IMR-90 (cell line): Measurements from ENCODE around the gene USP10. TPM values are rescaled to one million over a fixed set of nuclear protein-coding genes. Genes with fewer than 3 reads are reported as not detected.

Experiments used
- ATAC-seq: fragments of 200-7000 bp; cut with Tn5 transposase; 2 replicates; pipeline ENCODE4 v1.9.1; 2020; ENCODE audit warnings: low read depth, mild to moderate bottlenecking, moderate library complexity
- BruUV-seq: library from RNA; stranded (reverse); fragments of 400-500 nt; replicated peaks from 2 replicates; lab custom pipeline; 2021; lab: Mats Ljungman, UMichigan
- CTCF ChIA-PET: fragments of 300-600 bp; formaldehyde crosslinking; extraction: SDS; loops from one replicate; lab custom pipeline; 2021; ENCODE audit warnings: antibody characterized with exemption; lab: Yijun Ruan, JAX
- POLR2A ChIA-PET: fragments of 300-600 bp; sonication (Branson Sonifier 250); formaldehyde crosslinking; loops from one replicate; lab custom pipeline; 2022; ENCODE audit warnings: antibody characterized with exemption; ENCODE audit not compliant: unreplicated experiment; lab: Charles Lee
- DNase-seq: peaks from one replicate; pipeline ENCODE4 v3.0.0; 2013
- H2AFZ ChIP-seq: replicated peaks from 2 replicates; pipeline ENCODE3; 2013; ENCODE audit warnings: low read length, mild to moderate bottlenecking; ENCODE audit not compliant: poor library complexity
- H2AK5ac ChIP-seq: 2 replicates; pipeline ENCODE4 v1.6.1; 2013; ENCODE audit warnings: low read depth, low read length, inconsistent platforms
- H2AK9ac ChIP-seq: replicated peaks from 2 replicates; pipeline ENCODE3; 2013; ENCODE audit warnings: mild to moderate bottlenecking, low read depth, low read length, moderate library complexity; ENCODE audit not compliant: poor library complexity
- H2BK120ac ChIP-seq: 2 replicates; pipeline ENCODE4 v1.6.1; 2013; ENCODE audit warnings: low read depth, low read length, inconsistent platforms
- H2BK15ac ChIP-seq: 3 replicates; pipeline ENCODE4 v1.6.1; 2013; ENCODE audit warnings: low read depth, low read length, inconsistent platforms
- H2BK20ac ChIP-seq: 2 replicates; pipeline ENCODE4 v1.6.1; 2013; ENCODE audit warnings: low read depth, mild to moderate bottlenecking, inconsistent platforms, low read length, moderate library complexity
- H2BK5ac ChIP-seq: 2 replicates; pipeline ENCODE4 v1.6.1; 2013; ENCODE audit warnings: mild to moderate bottlenecking, low read depth, low read length, inconsistent platforms; ENCODE audit not compliant: poor library complexity, severe bottlenecking
- H3K14ac ChIP-seq: replicated peaks from 2 replicates; pipeline ENCODE4 v1.6.1; 2013; ENCODE audit warnings: low read depth, low read length, inconsistent platforms
- H3K18ac ChIP-seq: 2 replicates; pipeline ENCODE4 v1.6.1; 2013; ENCODE audit warnings: low read depth, low read length, control low read depth
- H3K23ac ChIP-seq: 2 replicates; pipeline ENCODE4 v1.6.1; 2013; ENCODE audit warnings: low read depth, low read length, inconsistent platforms
- H3K27ac ChIP-seq: 2 replicates; pipeline ENCODE4 v1.5.1; 2013; ENCODE audit warnings: mild to moderate bottlenecking, control low read depth, low read length; ENCODE audit not compliant: insufficient read depth
- H3K27me3 ChIP-seq: 2 replicates; pipeline ENCODE4 v1.6.1; 2013; ENCODE audit warnings: low read length; ENCODE audit not compliant: control insufficient read depth, insufficient read depth
- H3K36me3 ChIP-seq: 2 replicates; pipeline ENCODE4 v1.6.1; 2013; ENCODE audit warnings: low read length, mixed read lengths; ENCODE audit not compliant: control insufficient read depth, insufficient read depth
- H3K4ac ChIP-seq: 2 replicates; pipeline ENCODE4 v1.6.1; 2013; ENCODE audit warnings: low read depth, low read length, inconsistent platforms
- H3K4me1 ChIP-seq: 2 replicates; pipeline ENCODE4 v1.6.1; 2013; ENCODE audit warnings: low read length, mixed read lengths; ENCODE audit not compliant: control insufficient read depth, insufficient read depth
- H3K4me2 ChIP-seq: 2 replicates; pipeline ENCODE4 v1.6.1; 2013; ENCODE audit warnings: low read depth, mild to moderate bottlenecking, control low read depth, low read length, moderate library complexity
- H3K4me3 ChIP-seq: 2 replicates; pipeline ENCODE4 v1.5.1; 2013; ENCODE audit warnings: low read depth, mild to moderate bottlenecking, control low read depth, low read length, moderate library complexity; ENCODE audit not compliant: insufficient read depth
- H3K56ac ChIP-seq: 2 replicates; pipeline ENCODE4 v1.6.1; 2013; ENCODE audit warnings: low read length, inconsistent platforms; ENCODE audit not compliant: insufficient read depth; ENCODE audit errors: extremely low read depth
- H3K79me1 ChIP-seq, 2 experiments: 2 replicates each; pipeline ENCODE4 v1.6.1; 2013; ENCODE audit warnings: low read length in 2 of 2, inconsistent platforms in 1 of 2, low read depth in 1 of 2
- H3K9ac ChIP-seq: 2 replicates; pipeline ENCODE4 v1.6.1; 2013; ENCODE audit warnings: low read depth, low read length, control low read depth
- H3K9me1 ChIP-seq: 2 replicates; pipeline ENCODE4 v1.6.1; 2013; ENCODE audit warnings: low read length, inconsistent platforms; ENCODE audit not compliant: insufficient read depth
- H3K9me3 ChIP-seq: 2 replicates; pipeline ENCODE4 v1.6.1; 2013; ENCODE audit warnings: low read length; ENCODE audit not compliant: control insufficient read depth, insufficient read depth
- H4K20me1 ChIP-seq: 2 replicates; pipeline ENCODE4 v1.6.1; 2013; ENCODE audit warnings: low read length, inconsistent platforms; ENCODE audit not compliant: insufficient read depth
- H4K5ac ChIP-seq: 2 replicates; pipeline ENCODE4 v1.6.1; 2013; ENCODE audit warnings: mild to moderate bottlenecking, low read depth, low read length, control low read depth
- H4K8ac ChIP-seq, 2 experiments: 2 replicates each; pipeline ENCODE4 v1.6.1; 2013; ENCODE audit warnings: low read depth in 2 of 2, low read length in 2 of 2, control low read depth in 1 of 2, inconsistent platforms in 1 of 2
- H4K91ac ChIP-seq: 2 replicates; pipeline ENCODE4 v1.6.1; 2013; ENCODE audit warnings: low read depth, low read length, inconsistent platforms; ENCODE audit not compliant: insufficient read depth
- BHLHE40 ChIP-seq: fragments of 150-350 bp; IDR thresholded peaks from 2 replicates; pipeline ENCODE4 v1.6.1; 2016; ENCODE audit warnings: mild to moderate bottlenecking, low read depth, low read length
- CEBPB ChIP-seq: IDR thresholded peaks from 2 replicates; pipeline ENCODE4 v1.6.1; 2012; ENCODE audit warnings: low read depth, low read length, improper control_type of control experiment
- CHD1 ChIP-seq: IDR thresholded peaks from 2 replicates; pipeline ENCODE4 v1.6.1; 2012; ENCODE audit warnings: low read depth, low read length, improper control_type of control experiment
- FOS ChIP-seq: fragments of 150-350 bp; IDR thresholded peaks from 2 replicates; pipeline ENCODE4 v1.6.1; 2016; ENCODE audit warnings: low read depth, low read length
- MAFK ChIP-seq: IDR thresholded peaks from 2 replicates; pipeline ENCODE4 v1.6.1; 2012; ENCODE audit warnings: low read depth, low read length, improper control_type of control experiment
- MAZ ChIP-seq: IDR thresholded peaks from 2 replicates; pipeline ENCODE4 v1.6.1; 2012; ENCODE audit warnings: low read depth, mild to moderate bottlenecking, low read length, improper control_type of control experiment, moderate library complexity, borderline replicate concordance
- MXI1 ChIP-seq: IDR thresholded peaks from 2 replicates; pipeline ENCODE4 v1.6.1; 2012; ENCODE audit warnings: low read depth, mild to moderate bottlenecking, low read length, moderate library complexity, borderline replicate concordance
- NFE2L2 ChIP-seq: fragments of 150-350 bp; IDR thresholded peaks from 2 replicates; pipeline ENCODE4 v1.6.1; 2016; ENCODE audit warnings: low read depth, mild to moderate bottlenecking, low read length
- POLR2A ChIP-seq: IDR thresholded peaks from 2 replicates; pipeline ENCODE4 v1.6.1; 2012; ENCODE audit warnings: mild to moderate bottlenecking, low read depth, low read length
- RAD21 ChIP-seq: IDR thresholded peaks from 2 replicates; pipeline ENCODE4 v1.6.1; 2012; ENCODE audit warnings: low read length, improper control_type of control experiment
- RCOR1 ChIP-seq: IDR thresholded peaks from 2 replicates; pipeline ENCODE4 v1.6.1; 2012; ENCODE audit warnings: mild to moderate bottlenecking, low read length, improper control_type of control experiment; ENCODE audit not compliant: insufficient replicate concordance
- RFX5 ChIP-seq: IDR thresholded peaks from 2 replicates; pipeline ENCODE4 v1.8.0; 2012; ENCODE audit warnings: low read depth, mild to moderate bottlenecking, low read length, moderate library complexity
- SMC3 ChIP-seq: fragments of 150-350 bp; IDR thresholded peaks from 2 replicates; pipeline ENCODE4 v1.6.1; 2016; ENCODE audit warnings: low read depth, mild to moderate bottlenecking, antibody characterized with exemption, low read length, moderate library complexity
- WGBS, 2 experiments: methylation state at CpG; one replicate each; pipeline versions ENCODE4 v1.1.5 to v1.1.7; 2013; ENCODE audit warnings: missing lambda C conversion rate in 2 of 2; ENCODE audit not compliant: insufficient read length in 1 of 2; ENCODE audit errors: extremely low coverage in 2 of 2; 5-methylcytosine and 5-hydroxymethylcytosine counted together
- dilution Hi-C: fragments of 300-500 bp; cut with HindIII; formaldehyde crosslinking; loops from one replicate; pipeline ENCODE4 v1.14.3; 2018; ENCODE audit warnings: low sequenced_read_pairs; ENCODE audit not compliant: unreplicated experiment
- in situ Hi-C: fragments of 300-500 bp; cut with MboI; formaldehyde crosslinking; loops from 3 replicates; pipeline ENCODE4 v1.14.3; 2019; ENCODE audit warnings: low sequenced_read_pairs, inconsistent platforms, mixed read lengths
- intact Hi-C: fragments of 100-400 bp; cut with micrococcal nuclease; formaldehyde crosslinking; loops from 2 replicates; pipeline ENCODE4 v1.10.0; 2022
- polyA plus RNA-seq, 3 experiments: library from polyadenylated mRNA; depleted of rRNA; stranded (reverse); fragments of >200 nt; gene quantifications; 2 replicates each; pipeline ENCODE4 v1.2.3, GENCODE V29; 2012; ENCODE audit warnings: low replicate concordance in 1 of 3
- total RNA-seq: library from RNA; depleted of rRNA; stranded (reverse); fragments of >200 nt; gene quantifications from 2 replicates; pipeline ENCODE4 v1.2.3, GENCODE V29; 2012
- TF ChIP-seq, protein P1 (sequence below): conservative IDR thresholded peaks from 2 replicates; pipeline ENCODE4 v1.5.1; 2012; ENCODE audit warnings: mild to moderate bottlenecking, low read depth, low read length, improper control_type of control experiment
- TF ChIP-seq, protein P2 (sequence below): fragments of 150-350 bp; IDR thresholded peaks from 2 replicates; pipeline ENCODE4 v1.6.1; 2017; ENCODE audit warnings: mild to moderate bottlenecking, antibody characterized with exemption, low read length, low read depth
- TF ChIP-seq, protein P3 (sequence below): fragments of 150-350 bp; IDR thresholded peaks from 2 replicates; pipeline ENCODE4 v1.6.1; 2016; ENCODE audit warnings: low read depth, mild to moderate bottlenecking, low read length, moderate library complexity, borderline replicate concordance

The USP10 gene
- total and polyA plus RNA-seq, 2 of the 4 experiments (the other 2 are of a cell fraction) = 54.3 to 79.0 TPM

DNA sequence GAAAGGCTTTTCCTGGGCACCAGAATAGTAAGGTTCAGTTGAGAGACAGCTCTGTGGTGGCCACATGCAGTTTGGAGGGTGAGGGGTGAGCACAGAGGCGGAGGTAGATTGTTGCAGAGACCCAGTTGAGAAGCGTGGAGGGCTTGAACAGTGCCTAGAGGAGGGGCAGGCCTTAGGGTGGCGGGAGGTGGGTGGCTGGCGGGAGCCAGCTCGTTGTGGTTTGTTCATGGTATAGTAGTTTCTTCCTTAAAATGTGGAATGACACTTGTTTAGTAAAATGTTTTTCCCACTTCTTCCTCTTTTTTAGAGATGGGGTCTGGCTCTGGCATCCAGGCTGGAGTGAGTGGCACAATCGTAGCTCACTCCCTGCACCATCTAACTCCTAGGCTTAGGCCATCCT is 14.2 kb downstream of the USP10 start:
- no peak overlapping the region for H4K91ac ChIP-seq
- TF ChIP-seq MAFK (no peak), POLR2A (no peak), SMC3 (no peak), FOS (no peak), NFE2L2 (no peak), RFX5 (no peak), RAD21 (no peak), BHLHE40 (no peak), CEBPB (no peak), CHD1 (no peak), MAZ (no peak), RCOR1 (no peak), MXI1 (no peak)
- TF ChIP-seq, protein P1, sequence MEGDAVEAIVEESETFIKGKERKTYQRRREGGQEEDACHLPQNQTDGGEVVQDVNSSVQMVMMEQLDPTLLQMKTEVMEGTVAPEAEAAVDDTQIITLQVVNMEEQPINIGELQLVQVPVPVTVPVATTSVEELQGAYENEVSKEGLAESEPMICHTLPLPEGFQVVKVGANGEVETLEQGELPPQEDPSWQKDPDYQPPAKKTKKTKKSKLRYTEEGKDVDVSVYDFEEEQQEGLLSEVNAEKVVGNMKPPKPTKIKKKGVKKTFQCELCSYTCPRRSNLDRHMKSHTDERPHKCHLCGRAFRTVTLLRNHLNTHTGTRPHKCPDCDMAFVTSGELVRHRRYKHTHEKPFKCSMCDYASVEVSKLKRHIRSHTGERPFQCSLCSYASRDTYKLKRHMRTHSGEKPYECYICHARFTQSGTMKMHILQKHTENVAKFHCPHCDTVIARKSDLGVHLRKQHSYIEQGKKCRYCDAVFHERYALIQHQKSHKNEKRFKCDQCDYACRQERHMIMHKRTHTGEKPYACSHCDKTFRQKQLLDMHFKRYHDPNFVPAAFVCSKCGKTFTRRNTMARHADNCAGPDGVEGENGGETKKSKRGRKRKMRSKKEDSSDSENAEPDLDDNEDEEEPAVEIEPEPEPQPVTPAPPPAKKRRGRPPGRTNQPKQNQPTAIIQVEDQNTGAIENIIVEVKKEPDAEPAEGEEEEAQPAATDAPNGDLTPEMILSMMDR = no peak
- TF ChIP-seq, protein P2, sequence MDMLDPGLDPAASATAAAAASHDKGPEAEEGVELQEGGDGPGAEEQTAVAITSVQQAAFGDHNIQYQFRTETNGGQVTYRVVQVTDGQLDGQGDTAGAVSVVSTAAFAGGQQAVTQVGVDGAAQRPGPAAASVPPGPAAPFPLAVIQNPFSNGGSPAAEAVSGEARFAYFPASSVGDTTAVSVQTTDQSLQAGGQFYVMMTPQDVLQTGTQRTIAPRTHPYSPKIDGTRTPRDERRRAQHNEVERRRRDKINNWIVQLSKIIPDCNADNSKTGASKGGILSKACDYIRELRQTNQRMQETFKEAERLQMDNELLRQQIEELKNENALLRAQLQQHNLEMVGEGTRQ = no peak
- TF ChIP-seq, protein P3, sequence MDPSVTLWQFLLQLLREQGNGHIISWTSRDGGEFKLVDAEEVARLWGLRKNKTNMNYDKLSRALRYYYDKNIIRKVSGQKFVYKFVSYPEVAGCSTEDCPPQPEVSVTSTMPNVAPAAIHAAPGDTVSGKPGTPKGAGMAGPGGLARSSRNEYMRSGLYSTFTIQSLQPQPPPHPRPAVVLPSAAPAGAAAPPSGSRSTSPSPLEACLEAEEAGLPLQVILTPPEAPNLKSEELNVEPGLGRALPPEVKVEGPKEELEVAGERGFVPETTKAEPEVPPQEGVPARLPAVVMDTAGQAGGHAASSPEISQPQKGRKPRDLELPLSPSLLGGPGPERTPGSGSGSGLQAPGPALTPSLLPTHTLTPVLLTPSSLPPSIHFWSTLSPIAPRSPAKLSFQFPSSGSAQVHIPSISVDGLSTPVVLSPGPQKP = no peak
- H2AK9ac ChIP-seq = no peak overlapping the region
- intact Hi-C loops = no loop called here
- no peak overlapping the region for H4K8ac ChIP-seq
- peaks cover 9% of the 10 kb centered on the region for H3K4me1 ChIP-seq
- CTCF ChIA-PET = no interaction called here
- in situ Hi-C loops = loop anchor here (25.0 kb wide), 1 partner anchor 427 kb away; the partner anchor contains the start of gene WFDC1
- H3K18ac ChIP-seq = no peak overlapping the region
- no peak overlapping the region for H3K27ac ChIP-seq
- H3K4ac ChIP-seq = no peak overlapping the region
- H2BK15ac ChIP-seq = no peak overlapping the region
- no peak overlapping the region for H3K14ac ChIP-seq
- dilution Hi-C loops = no loop called here
- H2AFZ ChIP-seq = no peak overlapping the region
- H2BK120ac ChIP-seq = no peak overlapping the region
- H3K23ac ChIP-seq = no peak overlapping the region
- no peaks in the 10 kb centered on the region for H3K27me3 ChIP-seq
- ATAC-seq (no peak), DNase-seq (no peak)
- H3K9ac ChIP-seq = no peak overlapping the region
- H3K36me3 ChIP-seq = peaks cover 4% of the 10 kb centered on the region; the same call in 1 of the 2 replicates
- no peak overlapping the region for H2BK20ac ChIP-seq
- H2AK5ac ChIP-seq = no peak overlapping the region
- no peak overlapping the region for H3K4me2 ChIP-seq
- H4K20me1 ChIP-seq = peaks cover 98% of the 10 kb centered on the region
- POLR2A ChIA-PET = no interaction called here
- H2BK5ac ChIP-seq = no peak overlapping the region
- H3K4me3 ChIP-seq = no peak overlapping the region
- no TSS peak for BruUV-seq
- H3K79me1 ChIP-seq = peaks cover 14 to 87% of the 10 kb centered on the region in 2 experiments
- WGBS, 2 experiments = no CpG with 5 or more reads among the region's 6 CpGs
- H4K5ac ChIP-seq = no peak overlapping the region
- no peaks in the 10 kb centered on the region for H3K9me3 ChIP-seq
- H3K56ac ChIP-seq = no peak overlapping the region
- peaks cover 50% of the 10 kb centered on the region for H3K9me1 ChIP-seq
